GM18502 (cell line): ENCODE measurements around the gene WRAP73.

Source experiments
- ATAC-seq: cut with Tn5 transposase; IDR thresholded peaks from one replicate; pipeline ENCODE4 v1.9.1; 2021; ENCODE audit warnings: mild to moderate bottlenecking; ENCODE audit not compliant: unreplicated experiment, poor library complexity

The WRAP73 gene

DNA sequence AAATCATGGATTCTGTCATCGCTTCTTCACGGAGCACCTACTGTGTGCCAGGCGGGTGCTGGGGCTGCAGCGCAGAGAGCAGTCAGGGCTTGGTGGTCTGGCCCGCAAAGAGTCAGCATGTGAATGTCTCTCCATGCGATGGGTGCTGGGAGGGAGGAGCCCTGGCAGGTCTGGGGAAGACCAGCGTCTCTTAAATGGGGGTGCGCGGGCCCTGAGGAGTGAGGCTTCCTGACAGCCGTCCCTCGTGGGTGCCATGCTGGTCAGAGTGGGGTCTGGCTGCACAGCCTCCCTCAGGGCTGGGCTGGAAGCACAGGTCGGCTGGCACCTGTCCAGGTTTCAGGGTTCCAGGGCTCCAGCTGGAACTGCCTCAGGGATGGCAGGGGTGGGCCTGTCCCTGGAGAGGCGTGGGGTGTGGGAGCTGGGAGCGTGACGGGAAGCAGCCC lies 20.9 kb upstream of the WRAP73 start:
- ATAC-seq: no peak

DNA sequence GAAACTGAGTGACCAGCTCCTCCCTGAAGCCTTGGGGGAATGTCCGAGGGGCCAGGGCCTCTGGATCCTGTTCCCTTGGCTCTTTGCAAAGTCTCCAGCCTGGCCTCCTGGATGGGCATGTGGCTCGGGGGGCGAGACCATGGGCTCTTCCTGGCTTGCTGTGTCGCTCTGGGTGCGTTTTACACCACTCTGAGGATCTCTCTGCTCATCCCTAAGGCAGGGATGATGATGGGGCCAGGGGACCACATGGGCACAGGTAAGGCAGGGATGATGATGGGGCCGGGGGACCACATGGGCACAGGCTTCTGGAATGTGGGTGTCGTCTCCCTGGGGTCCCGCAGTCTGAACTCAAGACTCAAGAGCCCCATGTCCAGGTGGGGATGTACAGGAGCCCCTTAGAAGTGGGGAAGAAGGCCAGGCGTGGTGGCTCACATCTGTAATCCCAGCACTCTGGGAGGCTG lies 20.1 kb upstream of the WRAP73 start:
- no peak for ATAC-seq

DNA sequence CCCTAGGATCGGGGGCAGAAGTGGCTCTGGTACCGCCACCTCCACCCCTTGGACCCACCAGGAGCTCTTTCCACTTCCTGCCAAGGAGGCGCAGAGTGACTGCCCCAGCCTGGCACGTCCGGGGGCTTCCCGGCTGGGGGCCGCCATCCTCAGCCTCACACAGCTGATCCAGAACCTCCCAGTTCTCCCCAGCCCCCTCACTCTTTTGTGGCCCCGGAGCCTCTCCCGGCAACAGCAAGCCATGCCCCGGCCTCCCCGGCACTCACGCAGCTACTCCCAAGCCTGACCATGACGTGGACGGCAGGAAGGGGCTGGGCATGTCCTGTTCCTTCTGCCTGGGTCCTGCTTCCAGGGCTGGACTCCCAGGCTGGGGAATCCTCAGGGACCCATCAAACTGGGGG lies 19.5 kb upstream of the WRAP73 start:
- ATAC-seq: no peak

DNA sequence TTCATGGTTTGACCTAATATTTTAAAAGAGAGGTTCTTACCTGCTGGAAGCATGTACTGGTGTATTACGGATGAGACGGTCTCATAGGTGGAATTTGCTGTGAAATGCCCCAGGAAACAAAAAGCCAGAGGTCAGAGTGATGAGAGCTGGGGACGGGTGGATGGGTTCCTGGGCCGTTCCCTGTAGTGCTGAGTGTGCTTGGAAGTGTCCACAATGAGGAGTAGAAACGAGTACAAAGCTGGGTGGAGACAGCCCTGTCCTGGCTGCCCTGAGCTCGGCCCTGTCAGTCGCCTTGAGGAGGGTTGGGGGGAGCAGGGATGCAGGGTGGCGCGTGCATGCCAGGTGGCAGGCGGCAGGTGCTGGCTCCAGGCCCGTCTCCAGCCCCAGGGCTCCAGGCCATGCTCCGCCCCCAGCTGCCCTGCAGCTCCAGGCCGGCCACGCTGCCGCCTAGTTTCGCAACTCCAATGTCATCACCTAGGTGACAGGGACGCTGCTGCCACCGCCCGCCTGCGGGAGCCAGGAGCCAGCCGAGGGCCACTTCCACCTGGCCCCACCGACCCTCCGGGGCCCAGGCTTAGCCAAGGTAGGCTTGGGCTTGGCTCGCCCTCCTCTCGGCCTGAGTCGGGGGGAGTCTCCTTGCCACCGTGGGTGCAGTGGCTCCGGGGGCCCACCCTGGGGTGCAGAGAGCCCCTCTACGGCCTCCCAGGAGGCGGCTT lies 18.8 kb upstream of the WRAP73 start:
- no peak for ATAC-seq

DNA sequence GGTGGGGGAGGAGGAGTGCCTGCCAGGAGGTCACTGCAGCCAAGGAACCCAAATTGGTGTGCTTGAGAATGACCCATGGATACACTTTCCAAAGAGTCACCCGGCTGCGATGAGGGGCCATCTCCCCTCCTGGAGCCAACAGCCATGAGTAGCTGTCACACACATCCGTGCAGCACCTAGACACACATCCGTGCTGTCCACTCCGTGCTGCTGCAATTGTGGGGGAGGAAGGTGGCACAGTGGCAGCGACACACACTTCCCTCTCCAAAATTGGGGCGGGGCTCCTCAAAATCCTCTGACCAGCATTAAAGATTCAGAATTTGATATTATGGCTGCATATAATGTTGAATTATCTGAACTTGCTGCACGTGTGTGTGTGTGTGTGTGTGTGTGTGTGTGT lies 18.2 kb upstream of the WRAP73 start:
- ATAC-seq: no peak

DNA sequence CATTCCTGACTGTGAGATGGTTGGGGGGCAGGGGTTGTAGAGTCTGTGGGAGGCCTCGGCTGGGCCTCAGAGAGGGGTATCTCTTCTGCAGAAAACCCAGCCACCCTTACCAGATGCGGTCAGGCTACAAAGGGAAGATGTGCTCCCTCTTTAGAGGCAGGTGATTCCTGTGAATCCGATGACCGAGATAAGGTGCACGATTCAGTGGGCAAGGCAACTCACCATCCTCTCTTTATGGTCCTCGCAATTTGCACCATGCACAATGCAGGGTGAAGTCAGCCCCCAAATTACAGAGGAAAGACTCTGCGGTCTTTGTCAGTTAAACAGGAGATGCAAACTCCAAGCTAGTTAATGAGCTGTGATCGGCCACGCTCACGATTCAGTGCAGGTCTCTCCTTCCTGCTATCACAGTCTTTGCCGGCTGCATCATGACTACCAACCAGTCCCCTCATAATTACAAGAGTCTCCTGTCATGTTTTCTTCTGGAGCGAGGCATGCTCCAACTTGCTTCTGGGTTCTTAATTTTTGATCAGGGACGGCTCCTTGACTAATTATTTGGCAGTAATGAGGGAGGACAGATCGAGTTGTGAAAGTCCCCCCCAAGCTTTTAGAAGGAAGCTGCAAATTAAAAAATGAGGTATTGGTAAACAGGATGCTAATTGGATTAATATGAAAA lies 14.9 kb upstream of the WRAP73 start:
- ATAC-seq: peak; percentile 31

DNA sequence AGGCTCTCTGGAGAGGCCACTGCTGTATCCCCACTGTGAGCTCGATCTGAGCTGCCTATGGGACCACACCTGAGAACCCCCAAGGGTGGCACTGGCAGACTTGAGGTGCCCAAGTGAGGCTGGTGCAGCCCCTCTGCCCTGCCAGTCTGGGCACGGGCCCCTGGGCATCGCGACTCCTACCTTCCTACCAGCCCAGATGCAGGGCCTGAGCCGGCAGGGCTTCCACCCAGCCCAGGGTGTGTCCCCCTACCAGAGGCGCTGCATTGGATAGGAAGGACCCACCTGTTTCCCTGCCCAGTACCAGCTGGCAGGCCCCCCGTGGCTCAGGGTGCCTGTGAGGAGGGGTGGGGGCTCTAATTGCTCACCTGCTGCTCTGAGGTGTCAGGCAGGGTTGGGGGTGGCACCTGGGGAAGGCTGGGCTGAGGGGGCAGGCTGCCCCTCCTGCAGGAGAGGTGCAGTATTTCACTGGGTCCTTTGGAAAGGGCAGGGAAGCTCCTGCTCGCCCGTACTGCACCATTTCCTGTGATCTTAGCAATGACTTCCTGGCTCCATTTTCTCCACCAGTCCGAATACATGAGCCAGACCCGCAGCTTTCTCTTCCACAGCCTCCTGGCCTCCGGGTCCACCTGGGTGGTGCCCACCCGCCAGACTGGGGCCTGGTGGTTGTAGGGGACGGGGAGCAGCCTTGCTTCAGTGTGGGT lies 14.2 kb upstream of the WRAP73 start:
- no peak for ATAC-seq

DNA sequence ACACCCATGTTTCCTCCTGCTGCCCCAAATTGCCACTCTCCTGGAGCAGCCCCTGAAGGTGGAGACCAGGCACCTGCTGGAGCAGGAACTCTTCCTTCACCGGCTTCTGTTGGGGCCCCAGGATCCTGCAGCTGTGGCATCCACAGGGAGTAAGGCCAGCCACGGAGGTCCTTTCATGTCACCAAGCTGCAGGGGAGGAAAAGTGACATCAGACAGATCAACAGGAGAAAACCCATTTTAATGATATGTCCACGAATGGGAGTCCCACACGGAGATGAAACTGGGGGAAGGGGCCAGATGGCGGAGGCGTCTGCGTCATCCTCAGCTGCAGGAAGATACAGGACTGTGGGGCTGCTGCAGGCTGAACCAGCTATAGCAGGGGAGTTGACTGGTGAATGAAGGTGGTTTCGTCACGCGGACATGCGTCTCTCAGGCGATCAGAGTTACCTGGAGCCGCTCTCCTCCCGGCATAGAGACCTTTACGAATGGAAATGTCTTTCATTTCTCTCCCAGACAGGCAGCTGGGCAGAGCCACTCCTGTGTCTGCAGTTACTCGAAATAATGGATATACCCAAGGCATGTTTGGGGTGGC lies 12.3 kb upstream of the WRAP73 start:
- ATAC-seq: no peak

DNA sequence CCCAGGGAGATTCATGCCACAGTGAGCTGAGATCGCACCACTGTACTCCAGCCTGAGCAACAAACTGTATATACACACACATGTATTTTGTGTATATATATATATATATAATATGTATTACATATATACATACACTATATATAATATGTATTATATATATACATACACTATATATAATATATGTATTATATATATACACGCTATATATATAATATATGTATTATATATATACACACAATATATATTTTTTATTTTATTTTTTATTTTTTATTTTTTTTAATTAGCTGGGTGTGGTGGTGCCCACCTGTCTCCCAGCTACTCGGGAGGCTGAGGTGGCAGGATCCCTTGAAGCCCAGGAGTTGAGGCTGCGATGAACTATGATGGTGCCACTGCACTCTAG lies 11.7 kb upstream of the WRAP73 start:
- ATAC-seq: no peak

DNA sequence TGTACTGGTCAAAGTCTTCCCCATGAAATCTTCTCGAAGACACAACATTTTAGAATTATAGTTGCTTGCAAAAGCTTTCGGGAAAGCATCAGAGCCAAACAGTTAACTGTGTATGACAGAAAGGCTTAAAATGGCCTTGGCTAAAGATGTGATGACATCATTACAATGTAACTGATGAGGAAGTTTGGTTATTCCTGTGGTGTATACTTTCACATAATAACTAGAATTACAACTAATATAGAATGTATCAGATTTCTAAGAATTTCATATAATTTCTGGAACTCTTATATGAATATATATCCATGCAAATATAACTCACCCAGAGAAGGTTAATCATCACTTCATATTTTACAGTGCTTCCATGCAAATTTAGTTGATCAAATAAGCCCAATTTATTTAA lies 10.8 kb upstream of the WRAP73 start:
- ATAC-seq: no peak

DNA sequence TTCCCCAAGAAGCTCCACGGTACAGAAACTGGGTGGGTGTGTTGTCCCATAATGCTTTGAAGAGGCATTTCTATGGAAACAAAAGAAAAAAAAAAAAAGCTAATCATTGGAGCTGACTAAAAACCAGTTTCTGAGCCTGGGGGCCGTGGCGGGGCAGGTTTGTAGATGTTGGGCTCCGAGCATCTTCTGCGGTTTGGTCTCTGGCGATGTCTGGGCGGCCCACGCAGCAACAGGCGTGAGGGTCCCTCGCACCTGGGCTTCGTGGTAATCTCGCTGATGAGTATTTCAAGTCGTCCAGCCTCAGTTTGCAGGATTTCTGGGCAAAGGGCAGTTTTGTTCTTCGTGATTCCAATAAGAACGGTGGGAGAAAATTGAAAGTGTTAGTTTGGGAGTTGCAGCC lies 9.2 kb upstream of the WRAP73 start:
- no peak for ATAC-seq

DNA sequence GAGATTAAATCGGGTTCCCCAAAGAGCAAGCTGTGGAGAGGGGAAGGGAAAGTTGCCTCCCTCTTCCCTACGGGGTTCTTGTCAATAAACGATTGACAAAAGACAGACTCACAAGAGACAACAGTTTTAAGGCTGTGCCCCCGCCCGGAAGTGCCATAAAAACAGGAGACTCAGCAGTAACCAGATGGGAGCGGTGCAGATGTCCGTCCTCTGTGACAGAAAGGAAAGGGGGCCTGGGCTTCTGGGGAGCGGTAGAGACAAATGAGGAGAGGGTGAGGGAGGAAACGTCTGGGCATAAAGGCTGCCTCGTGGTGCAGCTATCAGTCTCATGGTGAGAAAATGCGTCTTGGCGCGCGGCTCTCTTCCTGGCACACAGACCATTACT lies 8.3 kb upstream of the WRAP73 start:
- no peak for ATAC-seq

DNA sequence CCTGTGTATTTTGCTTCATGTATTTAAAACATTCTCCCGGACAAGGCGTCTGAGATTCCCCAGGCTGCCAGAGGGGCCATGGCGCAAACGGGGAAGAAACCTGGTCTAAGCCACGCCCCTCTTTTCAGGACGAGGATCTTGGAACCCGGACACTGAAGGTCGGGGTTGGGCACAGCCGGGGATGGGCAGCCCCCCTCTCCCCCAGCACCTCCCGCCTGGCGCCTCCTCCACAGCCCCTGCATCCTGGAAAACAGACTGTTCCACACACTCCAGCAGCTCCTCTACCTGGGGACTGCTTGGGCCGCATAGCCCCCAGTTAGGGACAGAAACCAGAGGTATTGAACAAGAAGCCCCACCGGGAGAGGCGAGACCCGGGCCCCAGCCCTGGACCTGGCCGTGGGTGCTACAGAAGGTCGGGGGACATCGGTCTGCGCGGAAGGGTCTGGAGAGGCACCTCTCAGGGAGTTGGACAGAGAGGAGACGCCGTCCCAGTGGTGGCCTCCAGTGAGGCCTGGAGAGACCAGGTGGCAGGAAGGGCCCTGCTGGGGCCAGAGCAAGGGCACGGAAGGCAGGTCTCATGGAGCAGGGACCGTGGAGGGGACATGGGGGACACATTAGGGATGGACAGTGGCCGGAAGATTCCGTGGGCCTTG lies 7.8 kb upstream of the WRAP73 start:
- ATAC-seq: no peak

DNA sequence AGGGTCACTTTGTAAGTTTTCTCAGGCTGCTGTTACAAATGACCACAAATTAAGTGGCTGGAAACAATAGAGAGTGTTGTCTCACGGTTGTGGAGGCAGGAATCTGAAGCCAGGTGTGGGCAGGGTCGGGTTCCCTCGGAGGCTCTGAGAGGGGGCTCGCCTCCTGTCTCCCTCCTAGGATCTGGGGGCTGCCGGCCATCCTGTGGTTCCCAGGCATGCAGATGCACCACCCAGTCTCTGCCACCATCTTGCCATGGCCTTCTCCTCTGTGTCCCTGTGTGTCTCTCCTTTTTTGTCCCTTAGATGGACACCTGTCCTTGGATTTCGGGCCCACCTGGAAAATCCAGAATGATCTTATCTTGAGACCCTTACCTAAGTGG lies 7.2 kb upstream of the WRAP73 start:
- ATAC-seq: peak; percentile 16

DNA sequence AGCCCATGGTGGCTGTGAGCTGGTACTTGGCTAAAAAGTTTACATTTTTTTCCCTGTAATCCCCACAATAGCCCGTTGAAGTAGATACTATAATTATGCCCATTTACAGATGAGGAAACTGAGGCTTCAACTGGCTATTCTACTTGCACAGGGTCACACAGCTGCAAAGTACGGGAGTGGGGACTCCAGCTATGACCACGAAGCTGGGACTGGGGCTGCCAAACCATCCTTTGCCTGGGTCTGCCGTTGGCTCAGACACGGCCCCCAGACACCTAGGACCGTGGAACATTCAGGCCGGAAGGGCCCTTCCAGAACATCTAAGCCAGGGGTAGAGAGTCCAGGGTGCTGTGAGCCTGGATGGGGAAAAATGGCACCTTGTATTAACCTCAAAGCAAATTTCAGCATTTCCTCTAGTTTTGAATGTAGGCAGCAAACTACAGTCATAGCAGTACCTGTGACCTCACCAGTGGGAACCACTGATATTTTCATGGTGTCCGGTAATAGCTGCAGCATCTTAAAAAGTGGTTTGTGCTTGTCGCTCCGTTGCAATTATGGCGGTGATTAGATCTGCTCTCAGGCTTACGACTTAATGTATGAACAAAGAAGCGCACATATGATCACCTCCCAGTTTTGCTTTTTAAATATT lies 6.7 kb upstream of the WRAP73 start:
- ATAC-seq: peak; percentile 70

DNA sequence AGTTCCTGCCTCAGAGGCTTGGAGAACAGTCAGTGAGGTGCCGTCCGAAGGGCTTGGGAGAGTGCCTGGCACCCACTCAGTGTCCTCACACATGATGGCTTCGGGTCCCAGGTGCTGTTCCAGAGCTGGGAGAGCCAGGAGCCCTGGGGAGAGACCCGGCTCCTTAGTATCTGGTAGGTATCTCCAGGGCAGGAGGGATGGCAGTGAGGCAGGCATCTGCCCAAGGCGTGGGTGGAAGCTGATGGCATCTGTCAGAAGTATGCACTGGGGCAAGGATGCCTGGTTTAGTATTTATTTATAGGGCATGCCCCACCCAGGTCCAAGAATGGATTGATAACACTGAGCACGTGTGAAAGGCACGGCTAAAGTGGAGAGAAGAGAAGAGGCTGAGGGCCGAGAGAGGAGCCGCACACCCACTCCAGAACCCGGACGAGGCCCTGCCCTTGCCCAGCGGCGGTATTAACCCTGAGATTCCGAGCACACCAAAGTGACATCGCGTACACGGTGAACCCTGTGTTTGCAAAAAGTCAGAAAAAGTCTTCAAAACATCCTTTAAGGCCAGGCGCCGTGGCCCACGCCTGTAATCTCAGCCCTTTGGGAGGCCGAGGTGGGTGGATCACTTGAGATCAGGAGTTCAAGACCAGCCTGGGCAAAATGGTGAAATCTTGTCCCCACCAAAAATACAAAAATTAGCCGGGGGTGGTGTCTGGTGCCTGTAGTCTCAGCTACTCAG lies 4.8 kb upstream of the WRAP73 start:
- no peak for ATAC-seq

DNA sequence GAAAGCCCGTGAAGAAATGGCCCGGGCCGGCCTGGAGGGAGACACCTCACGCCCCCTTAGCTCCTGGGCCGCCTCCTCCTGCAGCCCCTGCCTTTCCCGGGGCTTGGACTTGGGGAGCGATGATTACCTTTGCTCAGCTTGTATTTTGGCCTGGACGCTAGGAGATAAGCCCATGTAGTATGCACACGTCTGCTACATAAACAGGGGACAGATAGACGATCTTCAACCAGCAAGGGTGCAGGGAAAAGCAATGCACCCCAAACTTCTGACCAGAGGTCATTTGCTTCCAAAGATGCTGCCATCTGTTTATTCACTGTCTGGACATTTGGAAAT lies 3.3 kb upstream of the WRAP73 start:
- ATAC-seq: no peak

DNA sequence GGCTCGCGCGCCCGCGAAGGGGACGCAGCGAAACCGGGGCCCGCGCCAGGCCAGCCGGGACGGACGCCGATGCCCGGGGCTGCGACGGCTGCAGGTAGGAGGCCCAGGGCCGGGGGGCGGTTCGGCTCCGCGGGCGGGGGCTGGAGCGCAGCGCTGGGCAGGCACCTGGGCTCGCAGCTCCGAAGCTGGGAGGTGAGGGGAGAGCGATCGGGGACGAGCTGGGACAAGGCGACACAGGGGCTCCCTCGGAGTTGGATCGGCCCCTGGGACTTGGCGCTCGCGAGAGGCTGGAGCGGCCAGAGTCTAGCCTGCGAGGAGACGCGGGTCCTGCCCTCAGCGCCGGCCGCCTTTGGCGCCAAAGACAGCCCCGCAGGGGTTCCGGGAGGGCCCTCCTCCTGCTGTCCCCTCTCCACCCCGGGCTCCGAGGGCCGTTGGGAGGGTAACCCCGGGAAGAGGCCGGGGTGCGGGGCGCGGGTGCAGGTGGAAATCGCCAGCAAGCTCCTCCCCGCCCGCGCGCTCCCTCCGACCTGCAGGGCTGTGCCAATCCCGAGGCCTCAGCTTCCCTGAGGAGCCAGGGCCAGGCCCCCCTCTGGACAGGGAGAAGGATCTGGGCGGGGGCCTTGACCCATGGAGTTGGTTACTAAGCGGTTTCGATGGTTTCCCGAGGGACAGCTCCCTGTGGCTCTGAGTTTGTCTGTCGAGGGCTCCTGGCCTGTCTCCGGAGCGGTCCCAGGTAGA lies 2.8 kb upstream of the WRAP73 start:
- ATAC-seq: no peak

DNA sequence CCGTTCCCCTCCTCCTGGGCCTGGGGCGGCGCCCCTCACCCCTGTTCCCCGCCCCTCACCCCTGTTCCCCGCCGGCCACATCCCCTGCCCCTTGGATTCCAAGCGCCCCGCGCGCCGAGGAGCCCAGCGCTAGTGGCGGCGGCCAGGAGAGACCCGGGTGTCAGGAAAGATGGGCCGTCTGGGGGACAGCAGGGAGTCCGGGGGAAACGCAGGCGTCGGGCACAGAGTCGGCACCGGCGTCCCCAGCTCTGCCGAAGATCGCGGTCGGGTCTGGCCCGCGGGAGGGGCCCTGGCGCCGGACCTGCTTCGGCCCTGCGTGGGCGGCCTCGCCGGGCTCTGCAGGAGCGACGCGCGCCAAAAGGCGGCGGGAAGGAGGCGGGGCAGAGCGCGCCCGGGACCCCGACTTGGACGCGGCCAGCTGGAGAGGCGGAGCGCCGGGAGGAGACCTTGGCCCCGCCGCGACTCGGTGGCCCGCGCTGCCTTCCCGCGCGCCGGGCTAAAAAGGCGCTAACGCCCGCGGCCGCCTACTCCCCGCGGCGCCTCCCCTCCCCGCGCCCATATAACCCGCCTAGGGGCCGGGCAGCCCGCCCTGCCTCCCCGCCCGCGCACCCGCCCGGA lies 2.1 kb upstream of the WRAP73 start, which contains the start of gene TP73:
TP73 (plus strand) TSS at position 587 of the 618 bp plus-strand sequence. CDS start 29,850 bp downstream, outside the sequence.
- no peak for ATAC-seq
